Measurements from ENCODE around the gene ALDH1L1.

ALDH1L1 gene

DNA sequence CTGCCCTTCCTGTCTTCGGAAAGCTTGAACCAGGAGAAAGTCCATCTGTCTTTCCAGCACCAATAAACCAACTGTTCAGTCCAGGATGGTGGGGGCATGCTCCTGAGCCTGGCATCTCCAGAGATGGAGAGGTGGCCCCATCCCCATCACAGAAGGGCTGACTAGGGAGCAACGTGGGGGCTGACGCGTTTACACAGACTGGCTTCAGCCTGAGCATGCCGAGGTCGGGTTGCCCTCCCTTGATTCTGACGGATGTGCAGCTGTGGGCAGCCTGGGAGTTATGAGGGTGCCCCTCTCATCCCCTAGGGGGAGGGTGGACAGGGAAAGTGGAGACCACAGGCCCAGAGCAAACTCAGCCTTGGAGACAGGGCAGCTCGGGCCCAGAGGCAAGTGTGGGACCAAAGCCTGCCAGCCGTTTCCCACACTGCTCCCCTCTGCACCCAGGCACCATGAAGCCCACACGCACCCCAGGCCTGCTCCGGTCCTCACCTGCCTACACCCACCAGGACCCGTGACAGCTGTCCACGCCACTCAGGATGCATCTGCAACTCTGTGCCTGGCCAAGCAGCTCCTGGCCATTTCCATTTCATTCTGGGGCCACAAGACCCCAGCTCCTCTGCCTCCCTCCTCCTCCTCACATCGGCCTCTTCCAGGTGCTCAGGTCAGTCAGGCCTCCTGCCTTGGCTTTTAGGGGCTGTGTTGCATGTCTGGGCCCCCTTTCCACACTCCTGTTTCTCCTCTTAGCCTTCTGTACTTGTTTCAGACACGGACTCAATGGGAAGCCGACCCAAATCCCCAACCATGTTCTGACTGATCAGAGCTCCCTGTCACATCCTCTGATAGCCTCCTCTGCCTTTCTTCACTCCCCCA is 48.3 kb downstream of the ALDH1L1 start:
- no peak for ATAC-seq
- no peak for TF ChIP-seq ZFP3 (CRISPR knock-in tag; IDR thresholded peaks at IDR 0.05)
- no peak for TF ChIP-seq ZC3H10 (CRISPR knock-in tag; IDR thresholded peaks at IDR 0.05)
- no peak for TF ChIP-seq RARB (CRISPR knock-in tag; IDR thresholded peaks at IDR 0.05)
- no peak for TF ChIP-seq BACH2 (CRISPR knock-in tag; IDR thresholded peaks at IDR 0.05; ENCODE audit: borderline replicate concordance)
- no peak for TF ChIP-seq ZNF8 (CRISPR knock-in tag; IDR thresholded peaks at IDR 0.05)
- no peak for TF ChIP-seq SNAI2 (CRISPR knock-in tag; IDR thresholded peaks at IDR 0.05)
- TF ChIP-seq TSHZ2 (CRISPR knock-in tag; IDR thresholded peaks at IDR 0.05): no peak
- TF ChIP-seq, protein P1, sequence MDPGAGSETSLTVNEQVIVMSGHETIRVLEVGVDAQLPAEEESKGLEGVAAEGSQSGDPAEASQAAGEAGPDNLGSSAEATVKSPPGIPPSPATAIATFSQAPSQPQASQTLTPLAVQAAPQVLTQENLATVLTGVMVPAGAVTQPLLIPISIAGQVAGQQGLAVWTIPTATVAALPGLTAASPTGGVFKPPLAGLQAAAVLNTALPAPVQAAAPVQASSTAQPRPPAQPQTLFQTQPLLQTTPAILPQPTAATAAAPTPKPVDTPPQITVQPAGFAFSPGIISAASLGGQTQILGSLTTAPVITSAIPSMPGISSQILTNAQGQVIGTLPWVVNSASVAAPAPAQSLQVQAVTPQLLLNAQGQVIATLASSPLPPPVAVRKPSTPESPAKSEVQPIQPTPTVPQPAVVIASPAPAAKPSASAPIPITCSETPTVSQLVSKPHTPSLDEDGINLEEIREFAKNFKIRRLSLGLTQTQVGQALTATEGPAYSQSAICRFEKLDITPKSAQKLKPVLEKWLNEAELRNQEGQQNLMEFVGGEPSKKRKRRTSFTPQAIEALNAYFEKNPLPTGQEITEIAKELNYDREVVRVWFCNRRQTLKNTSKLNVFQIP (CRISPR knock-in tag; IDR thresholded peaks at IDR 0.05; ENCODE audit: borderline replicate concordance, low read depth): no peak
- TF ChIP-seq PPARA (CRISPR knock-in tag; IDR thresholded peaks at IDR 0.05; ENCODE audit: borderline replicate concordance): no peak

DNA sequence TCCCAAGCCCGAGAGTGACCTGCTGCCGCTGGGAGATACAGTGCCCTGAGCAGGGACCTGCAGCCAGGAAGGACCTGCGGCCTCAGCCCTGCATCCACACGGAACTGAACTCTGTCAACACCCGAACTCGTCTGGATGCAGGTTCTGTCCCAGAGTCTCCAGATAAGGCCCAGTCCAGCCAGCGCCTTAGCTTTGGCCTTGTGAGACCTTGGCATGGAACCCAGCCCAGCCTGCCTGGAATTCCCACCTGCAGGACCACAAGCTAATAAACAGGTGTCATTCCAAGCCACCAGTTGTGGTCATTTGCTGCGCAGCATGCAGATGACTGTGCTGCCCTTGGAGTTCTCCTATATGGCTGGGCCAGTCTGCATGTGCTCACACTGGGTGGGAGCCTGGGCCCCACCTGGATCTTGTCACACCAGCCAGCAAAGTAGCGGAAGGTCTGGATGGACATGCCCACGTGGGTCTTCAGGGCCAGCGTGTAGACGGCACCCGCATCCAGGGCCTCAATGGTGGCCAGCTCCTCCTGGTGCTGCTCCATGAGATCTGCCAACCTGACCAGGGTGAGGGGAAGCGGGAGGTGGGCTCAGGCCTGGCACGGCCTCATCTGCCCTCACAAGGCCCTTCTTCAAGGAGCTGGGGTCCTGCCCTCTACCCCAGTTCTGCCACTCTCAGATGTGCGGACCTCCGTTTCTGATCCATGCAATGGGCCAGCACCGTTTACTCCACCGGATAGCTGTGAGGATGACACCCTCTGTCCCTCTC is 49.2 kb downstream of the ALDH1L1 start:
- no peak for ATAC-seq
- no peak for TF ChIP-seq ZNF8 (CRISPR knock-in tag; IDR thresholded peaks at IDR 0.05)
- TF ChIP-seq, protein P1 (CRISPR knock-in tag; IDR thresholded peaks at IDR 0.05; ENCODE audit: borderline replicate concordance, low read depth): no peak
- no peak for TF ChIP-seq ZFP30 (CRISPR knock-in tag; IDR thresholded peaks at IDR 0.05)
- no peak for TF ChIP-seq TCF4 (CRISPR knock-in tag; IDR thresholded peaks at IDR 0.05; ENCODE audit: borderline replicate concordance)
- TF ChIP-seq CREB5 (CRISPR knock-in tag; IDR thresholded peaks at IDR 0.05; ENCODE audit: low read depth): no peak
- no peak for TF ChIP-seq PPARA (CRISPR knock-in tag; IDR thresholded peaks at IDR 0.05; ENCODE audit: borderline replicate concordance)

GRCh38 chr3:126130081-126130855 is 50.1 kb downstream of the ALDH1L1 start:
- ATAC-seq: no peak
- TF ChIP-seq TSHZ2 (CRISPR knock-in tag; IDR thresholded peaks at IDR 0.05) (no peak), ARNTL (CRISPR knock-in tag; IDR thresholded peaks at IDR 0.05; ENCODE audit: borderline replicate concordance, low read depth) (no peak), ZFP30 (CRISPR knock-in tag; IDR thresholded peaks at IDR 0.05) (no peak), CREB5 (CRISPR knock-in tag; IDR thresholded peaks at IDR 0.05; ENCODE audit: low read depth) (no peak), PPARA (CRISPR knock-in tag; IDR thresholded peaks at IDR 0.05; ENCODE audit: borderline replicate concordance) (no peak), TOX (CRISPR knock-in tag; IDR thresholded peaks at IDR 0.05; ENCODE audit: borderline replicate concordance) (no peak)
- TF ChIP-seq, protein P1 (CRISPR knock-in tag; IDR thresholded peaks at IDR 0.05; ENCODE audit: borderline replicate concordance, low read depth): no peak

All from SK-N-SH treated with all-trans-retinoic acid at 6 μM for 48 hours (cell line).